ENCODE results near the gene NCOR1.
"Not testable (repeated sequence)": the region's sequence is repeated elsewhere in the genome, so short reads cannot be mapped to it uniquely, and the experiment has no call there.

Gene NCOR1

DNA sequence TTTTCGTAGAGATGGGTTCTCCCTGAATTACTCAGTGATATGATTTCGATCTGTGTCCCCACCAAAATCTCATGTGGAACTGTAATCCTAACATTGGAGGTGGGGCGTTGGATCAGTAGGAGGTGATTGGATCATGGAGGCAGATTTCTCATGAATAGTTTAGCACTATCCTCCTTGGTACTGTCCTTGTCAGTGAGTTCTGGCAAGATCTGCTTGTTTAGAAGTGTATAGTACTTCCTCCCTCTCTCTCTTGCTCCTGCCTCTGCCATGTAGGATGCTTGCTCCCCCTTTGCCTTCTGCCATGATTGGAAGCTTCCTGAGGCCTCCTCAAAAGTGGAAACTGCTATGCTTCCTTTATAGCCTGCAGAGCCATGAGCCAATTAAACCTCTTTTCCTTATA is 24.6 kb upstream of the NCOR1 start:
- no peak overlapping the region for H3K4me3 Mint-ChIP-seq
- H3K4me1 Mint-ChIP-seq = peaks cover 3 to 5% of the 10 kb centered on the region in 2 donors
- peaks cover 0 to 1% of the 10 kb centered on the region in 2 donors for H3K9me3 Mint-ChIP-seq
- no peak for DNase-seq
- H3K27me3 Mint-ChIP-seq = no peaks in the 10 kb centered on the region
- H3K27ac Mint-ChIP-seq = no peak overlapping the region
- ATAC-seq (replicated peaks) = no peak
- peaks cover 12 to 25% of the 10 kb centered on the region in 2 donors for H3K36me3 Mint-ChIP-seq

DNA sequence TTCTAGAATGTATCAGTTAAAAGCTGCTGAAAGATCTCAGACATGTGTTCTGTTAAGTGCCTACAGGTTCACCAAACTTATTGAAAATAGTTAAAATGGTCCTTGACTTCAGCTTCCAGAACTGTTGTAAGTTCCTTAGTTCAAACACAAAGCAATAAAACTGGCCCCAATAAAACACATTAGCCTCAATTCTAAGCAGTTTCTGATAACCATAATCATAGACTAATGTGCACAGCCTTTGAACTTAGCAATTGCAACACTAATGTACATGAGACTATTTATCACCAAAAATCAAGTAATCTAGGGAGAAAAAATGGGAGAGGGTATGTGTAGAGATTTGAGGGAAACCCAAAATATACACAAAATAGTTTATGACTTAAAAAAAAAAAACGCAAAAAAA is 17.1 kb upstream of the NCOR1 start:
- H3K36me3 Mint-ChIP-seq = peaks cover 22 to 35% of the 10 kb centered on the region in 2 donors
- H3K4me3 Mint-ChIP-seq = no peak overlapping the region
- ATAC-seq (replicated peaks) (no peak), DNase-seq (no peak)
- peaks cover 9 to 20% of the 10 kb centered on the region in 2 donors for H3K4me1 Mint-ChIP-seq
- no peaks in the 10 kb centered on the region for H3K27me3 Mint-ChIP-seq
- H3K9me3 Mint-ChIP-seq = no peaks in the 10 kb centered on the region
- H3K27ac Mint-ChIP-seq = no peak overlapping the region

DNA sequence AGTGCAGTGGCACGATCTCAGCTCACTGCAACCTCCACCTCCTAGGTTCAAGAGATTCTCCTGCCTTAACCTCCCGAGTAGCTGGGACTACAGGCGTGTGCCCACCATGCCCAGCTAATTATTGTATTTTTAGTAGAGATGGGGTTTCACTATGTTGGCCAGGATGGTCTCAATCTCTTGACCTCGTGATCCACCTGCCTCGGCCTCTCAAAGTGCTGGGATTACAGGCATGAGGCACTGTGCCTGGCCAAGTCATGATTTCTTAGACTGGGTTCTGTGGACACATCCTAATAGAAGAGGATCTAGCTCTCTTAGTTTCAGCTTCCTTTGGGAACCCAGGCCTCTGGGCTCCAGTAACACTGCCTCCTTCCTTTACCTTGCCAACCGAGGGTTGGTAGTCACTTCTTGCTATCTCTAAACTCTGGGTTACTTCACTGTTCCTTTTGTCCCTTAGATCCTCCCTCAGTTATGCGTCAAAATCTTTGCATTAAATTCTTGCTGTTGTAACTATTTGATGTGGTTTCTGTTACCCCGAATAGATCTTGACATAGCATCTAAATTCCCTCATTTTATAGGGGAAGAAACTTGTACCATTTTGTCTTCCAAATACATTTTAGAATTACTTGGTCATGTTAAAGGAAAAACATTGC is 14.7 kb upstream of the NCOR1 start:
- not testable (repeated sequence) for H3K27ac Mint-ChIP-seq; H3K4me3 Mint-ChIP-seq; H3K9me3 Mint-ChIP-seq; ATAC-seq (replicated peaks); H3K27me3 Mint-ChIP-seq; DNase-seq
- peaks cover 17 to 28% of the 10 kb centered on the region in 2 donors for H3K36me3 Mint-ChIP-seq
- H3K4me1 Mint-ChIP-seq = peaks cover 11 to 20% of the 10 kb centered on the region in 2 donors

DNA sequence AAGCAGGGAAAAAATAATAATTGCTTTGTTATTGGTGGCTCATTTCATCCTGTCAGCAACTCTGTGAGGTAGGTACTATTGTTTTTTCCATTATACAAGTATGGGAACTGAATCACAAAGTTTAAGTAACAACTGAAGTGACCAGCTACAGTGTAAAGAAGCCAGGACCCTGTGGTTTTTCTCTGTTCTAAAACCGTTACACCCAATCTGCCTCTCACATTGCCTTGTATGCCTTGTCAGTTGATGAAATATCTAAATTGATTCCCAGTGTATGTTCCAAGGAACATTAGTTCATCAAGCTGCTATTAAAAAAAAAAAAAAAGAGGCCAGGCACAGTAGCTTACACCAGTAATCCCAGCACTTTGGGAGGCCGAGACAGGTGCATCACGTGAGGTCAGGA is 7.1 kb upstream of the NCOR1 start:
- H3K4me3 Mint-ChIP-seq = no peak overlapping the region
- no peaks in the 10 kb centered on the region for H3K27me3 Mint-ChIP-seq

DNA sequence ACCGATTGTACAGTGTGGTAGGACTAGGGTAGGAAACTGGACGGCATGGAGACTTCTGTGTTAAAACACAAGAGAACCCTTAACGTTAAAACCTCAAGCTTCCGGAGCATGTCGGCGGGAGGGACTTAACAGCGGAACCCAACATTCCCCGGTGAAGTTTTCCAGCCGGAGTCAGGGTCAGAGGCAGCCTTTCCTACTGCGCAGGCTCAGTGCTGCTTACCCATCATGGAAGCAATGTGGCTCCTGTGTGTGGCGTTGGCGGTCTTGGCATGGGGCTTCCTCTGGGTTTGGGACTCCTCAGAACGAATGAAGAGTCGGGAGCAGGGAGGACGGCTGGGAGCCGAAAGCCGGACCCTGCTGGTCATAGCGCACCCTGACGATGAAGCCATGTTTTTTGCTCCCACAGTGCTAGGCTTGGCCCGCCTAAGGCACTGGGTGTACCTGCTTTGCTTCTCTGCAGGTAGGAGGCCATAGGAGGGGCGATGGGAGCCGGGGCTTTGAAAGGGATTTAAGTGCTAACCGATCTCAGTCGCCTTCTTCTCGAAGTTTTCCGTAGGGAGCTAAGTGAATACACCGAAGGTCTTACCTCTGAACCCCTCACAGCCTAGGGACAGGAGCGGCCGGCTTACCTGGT is 1.8 kb upstream of the NCOR1 start, which contains the start of gene PIGL:
Gene PIGL (plus strand): TSS at position 209 of the 634 bp plus-strand sequence. CDS start 17 bp downstream, at position 226.
- no peaks in the 10 kb centered on the region for H3K27me3 Mint-ChIP-seq
- DNase-seq = peak; percentile 87
- H3K4me3 Mint-ChIP-seq = peak within 1 kb of the TSS; percentile 96 to 98
- no peaks in the 10 kb centered on the region for H3K9me3 Mint-ChIP-seq
- peak; percentile 57 to 68 for ATAC-seq (replicated peaks)
- peak within 1 kb of the TSS; percentile 97 for H3K27ac Mint-ChIP-seq
- H3K4me1 Mint-ChIP-seq = peaks cover 10 to 40% of the 10 kb centered on the region in 2 donors
- peaks cover 3 to 7% of the 10 kb centered on the region in 2 donors for H3K36me3 Mint-ChIP-seq

More for the DNA sequence above, 7.1 kb upstream of the NCOR1 start:
- Mint-ChIP-seq H3K27ac (no peak overlapping the region), H3K4me1 (peaks cover 0 to 4% of the 10 kb centered on the region in 2 donors), H3K36me3 (peaks cover 8% of the 10 kb centered on the region in 2 donors), H3K9me3 (no peaks in the 10 kb centered on the region)
- DNase-seq (no peak), ATAC-seq (replicated peaks) (no peak)

DNA sequence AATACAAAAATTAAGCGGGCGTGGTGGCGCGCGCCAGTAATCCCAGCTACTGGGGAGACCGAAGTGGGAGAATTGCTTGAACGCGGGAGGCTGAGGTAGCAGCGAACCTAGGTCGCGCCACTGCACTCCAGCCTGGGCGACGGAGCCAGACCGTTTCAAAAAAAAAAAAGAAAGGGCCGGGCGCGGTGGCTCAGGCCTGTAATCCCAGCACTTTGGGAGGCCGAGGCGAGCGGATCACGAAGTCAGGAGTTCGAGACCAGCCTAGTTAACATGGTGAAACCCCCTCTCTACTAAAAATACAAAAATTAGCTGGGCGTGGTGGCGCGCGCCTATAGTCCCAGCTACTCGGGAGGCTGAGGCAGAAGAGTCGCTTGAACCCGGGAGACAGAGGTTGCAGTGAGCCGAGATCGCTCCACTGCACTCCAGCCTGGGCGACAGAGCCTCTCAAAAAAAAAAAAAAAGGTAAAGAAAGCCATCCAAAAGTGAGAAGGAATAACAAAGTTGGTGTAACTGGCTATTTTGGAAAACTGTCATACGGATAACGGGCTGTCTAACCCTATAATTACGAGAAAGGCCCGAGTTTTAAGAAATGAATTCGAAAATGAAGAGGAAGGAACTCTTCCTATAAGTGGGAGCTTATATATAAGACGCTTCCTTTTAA is 1.1 kb upstream of the NCOR1 start:
- not testable (repeated sequence) for DNase-seq; ATAC-seq (replicated peaks); H3K27me3 Mint-ChIP-seq; H3K36me3 Mint-ChIP-seq; H3K9me3 Mint-ChIP-seq
- Mint-ChIP-seq H3K27ac (peak overlapping the region; percentile 97), H3K4me1 (peaks cover 9 to 46% of the 10 kb centered on the region in 2 donors), H3K4me3 (peak overlapping the region; percentile 96 to 98)

DNA sequence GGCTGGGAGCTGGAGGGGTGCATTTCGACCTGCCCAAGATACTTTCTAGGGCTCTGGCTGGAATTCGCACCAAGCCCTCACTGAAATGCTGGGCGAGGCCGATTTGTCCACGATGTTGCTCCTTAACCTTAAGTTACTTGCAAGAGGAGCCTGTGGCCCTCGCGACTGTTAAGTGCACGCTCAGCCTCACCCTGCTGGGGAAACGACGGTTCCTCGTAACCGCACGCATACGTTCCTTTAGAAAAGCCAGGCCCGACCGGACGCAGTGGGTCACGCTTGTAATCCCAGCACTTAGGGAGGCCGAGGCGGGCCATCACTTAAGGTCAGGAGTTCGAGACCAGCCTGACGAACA is 607 bp upstream of the NCOR1 start:
- peak overlapping the region; percentile 97 for H3K27ac Mint-ChIP-seq
- H3K9me3 Mint-ChIP-seq = no peaks in the 10 kb centered on the region
- H3K4me3 Mint-ChIP-seq = peak overlapping the region; percentile 96 to 98
- peak; percentile 43 for DNase-seq
- peaks cover 0 to 5% of the 10 kb centered on the region in 2 donors for H3K36me3 Mint-ChIP-seq
- peak in 1 of 2 donors; percentile 8 for ATAC-seq (replicated peaks)
- H3K4me1 Mint-ChIP-seq = peaks cover 9 to 49% of the 10 kb centered on the region in 2 donors
- no peaks in the 10 kb centered on the region for H3K27me3 Mint-ChIP-seq

DNA sequence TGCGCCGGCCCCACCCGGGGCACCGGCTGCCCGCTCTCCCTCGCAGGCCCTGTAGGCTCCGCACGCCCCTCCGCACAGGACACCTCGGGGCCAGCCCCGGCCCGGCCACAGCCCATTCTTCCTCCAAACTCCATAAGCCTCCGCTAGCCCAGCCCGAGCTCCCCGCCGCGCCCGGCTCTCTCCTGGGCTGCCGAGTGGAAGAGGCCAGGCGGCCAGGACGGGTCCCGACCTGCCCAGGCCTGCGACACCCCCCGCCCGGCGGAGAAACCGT is 397 bp downstream of the NCOR1 start:
- Mint-ChIP-seq H3K27ac (peak overlapping the region; percentile 97), H3K4me1 (peaks cover 9 to 49% of the 10 kb centered on the region in 2 donors), H3K36me3 (peaks cover 0 to 5% of the 10 kb centered on the region in 2 donors), H3K27me3 (no peaks in the 10 kb centered on the region), H3K4me3 (peak overlapping the region; percentile 96 to 98), H3K9me3 (no peaks in the 10 kb centered on the region)
- DNase-seq = peak; percentile 51
- ATAC-seq (replicated peaks) = peak; percentile 64 to 65

DNA sequence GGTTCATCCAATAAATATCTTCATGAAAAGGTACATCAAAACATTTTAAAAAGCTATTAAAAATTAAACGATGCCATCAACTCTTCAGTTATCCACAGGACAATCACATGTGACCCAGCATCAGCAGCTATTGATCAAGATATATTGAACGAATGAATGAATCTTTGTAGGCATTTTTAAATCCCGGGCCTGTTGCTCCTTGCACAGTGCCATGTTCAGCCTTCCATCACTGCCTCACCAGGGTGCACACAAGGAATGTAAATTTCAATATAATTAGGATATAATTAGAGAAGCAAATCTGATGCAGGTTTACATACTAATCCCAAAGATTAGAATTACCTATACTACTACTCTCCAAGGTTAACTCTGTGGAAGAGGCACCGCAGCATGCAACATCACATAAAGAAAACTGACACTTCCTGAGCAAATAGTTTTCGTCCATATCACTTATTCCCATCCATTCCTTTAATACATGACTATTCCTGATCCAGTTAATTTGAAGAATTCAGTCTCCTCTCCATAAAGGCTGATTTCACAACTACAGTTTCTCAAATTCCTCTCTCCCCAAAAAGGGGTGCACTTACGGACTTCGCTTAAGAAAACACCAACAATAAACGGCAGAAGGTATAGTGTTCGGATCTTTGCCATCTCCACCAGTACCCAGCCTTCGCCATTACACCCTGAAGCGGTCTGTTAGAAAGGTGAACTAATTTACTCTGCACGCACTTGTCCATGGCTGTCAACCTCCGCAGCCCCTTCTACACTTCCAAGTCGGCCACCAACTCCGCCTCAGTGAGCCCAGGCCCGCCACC is 938 bp downstream of the NCOR1 start:
- H3K4me3 Mint-ChIP-seq = peak overlapping the region; percentile 96 to 98
- DNase-seq (no peak), ATAC-seq (replicated peaks) (peak in 1 of 2 donors; percentile 26)
- peaks cover 9 to 49% of the 10 kb centered on the region in 2 donors for H3K4me1 Mint-ChIP-seq
- peak overlapping the region; percentile 97 for H3K27ac Mint-ChIP-seq
- no peaks in the 10 kb centered on the region for H3K27me3 Mint-ChIP-seq
- no peaks in the 10 kb centered on the region for H3K9me3 Mint-ChIP-seq
- H3K36me3 Mint-ChIP-seq = peaks cover 0 to 5% of the 10 kb centered on the region in 2 donors

DNA sequence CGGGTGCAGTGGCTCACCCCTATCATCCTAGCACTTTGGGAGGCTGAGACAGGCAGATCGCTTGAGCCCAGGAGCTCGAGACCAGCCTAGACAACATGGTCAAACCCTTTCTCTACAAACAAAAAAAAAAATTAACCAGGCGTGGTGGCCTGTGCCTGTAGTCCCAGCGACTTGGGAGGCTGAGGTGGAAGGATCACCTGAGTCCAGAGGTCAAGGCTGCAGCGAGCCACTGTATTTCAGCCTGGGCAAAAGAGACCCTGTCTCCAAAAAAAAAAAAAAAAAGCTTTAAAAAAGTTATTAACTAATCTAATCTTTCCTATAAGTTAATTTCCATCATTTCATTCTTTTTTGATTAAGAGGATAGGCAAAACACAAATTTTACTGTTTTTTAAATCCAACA is 2.5 kb downstream of the NCOR1 start:
- H3K4me1 Mint-ChIP-seq = peaks cover 9 to 53% of the 10 kb centered on the region in 2 donors
- DNase-seq = no peak
- no peak overlapping the region for H3K27ac Mint-ChIP-seq
- ATAC-seq (replicated peaks) = no peak
- peak overlapping the region in 1 of 2 donors; percentile 52 for H3K4me3 Mint-ChIP-seq
- peaks cover 3 to 5% of the 10 kb centered on the region in 2 donors for H3K36me3 Mint-ChIP-seq
- H3K9me3 Mint-ChIP-seq = no peaks in the 10 kb centered on the region
- H3K27me3 Mint-ChIP-seq = no peaks in the 10 kb centered on the region

DNA sequence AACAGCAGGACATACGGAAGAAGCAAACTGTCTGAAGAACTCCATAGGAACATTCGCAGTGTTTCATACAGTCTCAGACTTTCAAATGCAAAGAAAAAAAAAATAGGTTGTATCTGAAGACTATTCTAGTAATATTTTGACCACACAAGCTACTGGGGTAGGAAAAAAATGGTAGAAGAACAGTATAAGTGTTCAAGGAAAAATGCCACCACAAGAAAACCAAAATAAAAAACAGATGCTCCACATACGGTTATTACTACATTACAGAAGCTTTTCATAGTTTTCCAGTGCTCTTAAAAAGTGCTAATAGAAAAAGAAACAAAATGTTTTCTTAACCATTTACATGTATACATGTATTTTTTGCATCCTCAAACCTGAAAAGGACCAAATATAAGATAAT is 3.7 kb downstream of the NCOR1 start:
- no peak for DNase-seq
- no peaks in the 10 kb centered on the region for H3K27me3 Mint-ChIP-seq
- peaks cover 3% of the 10 kb centered on the region in 2 donors for H3K36me3 Mint-ChIP-seq
- no peak overlapping the region for H3K4me3 Mint-ChIP-seq
- no peak overlapping the region for H3K27ac Mint-ChIP-seq
- peaks cover 10 to 50% of the 10 kb centered on the region in 2 donors for H3K4me1 Mint-ChIP-seq
- H3K9me3 Mint-ChIP-seq = no peaks in the 10 kb centered on the region
- ATAC-seq (replicated peaks) = no peak

DNA sequence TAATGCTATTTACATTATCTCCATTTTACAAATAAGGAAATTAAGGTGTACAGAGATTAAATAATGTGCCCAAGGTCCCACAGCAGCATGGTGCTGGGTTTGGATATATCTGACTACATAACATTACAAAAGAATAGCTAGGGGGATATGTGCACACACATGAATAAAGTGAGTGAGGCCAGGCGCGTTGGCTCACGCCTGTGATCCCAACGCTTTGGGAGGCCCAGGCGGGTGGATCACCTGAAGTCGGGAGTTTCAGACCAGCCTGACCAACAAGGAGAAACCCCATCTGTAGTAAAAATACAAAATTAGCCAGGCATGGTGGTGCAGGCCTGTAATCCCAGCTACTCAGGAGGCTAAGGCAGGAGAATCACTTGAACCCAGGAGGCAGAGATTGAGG is 10.6 kb downstream of the NCOR1 start:
- H3K4me3 Mint-ChIP-seq; DNase-seq; H3K9me3 Mint-ChIP-seq; H3K27me3 Mint-ChIP-seq; H3K36me3 Mint-ChIP-seq; ATAC-seq (replicated peaks): not testable (repeated sequence)
- Mint-ChIP-seq H3K27ac (peak overlapping the region; percentile 85), H3K4me1 (peaks cover 29 to 62% of the 10 kb centered on the region in 2 donors)

DNA sequence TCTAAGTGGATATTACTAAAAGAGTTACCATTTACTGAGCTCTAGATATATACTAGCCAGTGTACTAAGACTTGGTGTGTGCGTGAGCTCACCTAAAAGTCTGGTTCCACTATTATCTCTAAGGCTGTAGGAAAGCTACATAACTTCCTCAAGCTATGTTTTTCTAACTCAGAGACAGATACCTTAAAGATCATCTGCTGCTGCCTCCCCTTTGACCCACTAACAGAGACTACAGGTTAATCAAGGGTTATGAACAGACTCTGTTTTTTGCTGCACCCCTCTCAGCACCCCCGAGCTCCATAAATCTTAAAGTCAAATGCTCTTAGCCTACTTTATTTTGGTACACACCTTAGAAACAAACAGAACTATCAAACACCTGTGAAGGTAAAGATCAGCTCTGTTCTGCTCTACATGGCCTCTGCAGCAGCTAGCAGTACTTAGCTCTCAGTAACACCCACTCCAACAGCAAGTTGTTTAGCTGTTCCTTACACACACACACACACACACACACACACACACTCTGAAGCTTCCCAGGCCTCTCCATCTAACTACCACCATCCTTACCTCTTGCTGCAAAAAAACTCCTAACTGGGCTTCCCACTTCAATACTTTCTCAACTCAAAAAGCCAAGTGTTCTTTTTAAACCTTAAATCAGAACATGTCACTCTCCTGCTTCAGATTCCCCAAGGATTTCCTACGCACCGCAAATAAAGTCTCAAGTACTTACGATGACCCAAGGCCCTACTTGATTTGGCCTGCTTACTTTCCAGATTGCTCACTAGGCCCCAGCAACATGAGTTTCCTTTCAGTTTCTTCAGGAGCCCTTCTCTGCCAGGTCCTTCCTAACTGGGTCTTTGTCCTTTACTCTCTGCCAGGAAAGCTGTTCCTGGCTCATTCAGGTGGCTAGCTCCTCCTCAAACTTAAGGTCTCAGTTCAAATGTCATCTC is 12.5 kb downstream of the NCOR1 start:
- Mint-ChIP-seq H3K4me3 (peak overlapping the region; percentile 2 to 3), H3K27ac (peak overlapping the region; percentile 2), H3K36me3 (peaks cover 6 to 15% of the 10 kb centered on the region in 2 donors), H3K4me1 (peaks cover 34 to 72% of the 10 kb centered on the region in 2 donors)
- H3K27me3 Mint-ChIP-seq, H3K9me3 Mint-ChIP-seq, DNase-seq: not testable (repeated sequence)
- ATAC-seq (replicated peaks) = peak; percentile 23 to 29
